Measurements from ENCODE around the gene WDR31. TPM values are rescaled to one million over a fixed set of nuclear protein-coding genes. Genes with fewer than 3 reads are reported as not detected.

The WDR31 gene
- total and polyA plus RNA-seq, 10 donors = 0.15 to 2.3 (median 0.78) TPM

- H3K27me3 ChIP-seq (replicated peaks in 1 of 7) = no peaks in the 10 kb centered on the region
- WGBS, 5 donors = 75 to 86% (median 82%) methylated on average over 7 of the region's 7 CpGs
- intact Hi-C loops (cut with DNase I; ENCODE audit: low total_unique reads) = no loop called here
- peaks cover 0 to 59% (median 51%) of the 10 kb centered on the region in 6 donors for H3K36me3 ChIP-seq
- DNase-seq = no peak
- TF ChIP-seq POLR2AphosphoS5 (IDR thresholded peaks at IDR 0.05) (no peak), POLR2A (IDR thresholded peaks at IDR 0.05) (no peak)
- TF ChIP-seq, protein P1, sequence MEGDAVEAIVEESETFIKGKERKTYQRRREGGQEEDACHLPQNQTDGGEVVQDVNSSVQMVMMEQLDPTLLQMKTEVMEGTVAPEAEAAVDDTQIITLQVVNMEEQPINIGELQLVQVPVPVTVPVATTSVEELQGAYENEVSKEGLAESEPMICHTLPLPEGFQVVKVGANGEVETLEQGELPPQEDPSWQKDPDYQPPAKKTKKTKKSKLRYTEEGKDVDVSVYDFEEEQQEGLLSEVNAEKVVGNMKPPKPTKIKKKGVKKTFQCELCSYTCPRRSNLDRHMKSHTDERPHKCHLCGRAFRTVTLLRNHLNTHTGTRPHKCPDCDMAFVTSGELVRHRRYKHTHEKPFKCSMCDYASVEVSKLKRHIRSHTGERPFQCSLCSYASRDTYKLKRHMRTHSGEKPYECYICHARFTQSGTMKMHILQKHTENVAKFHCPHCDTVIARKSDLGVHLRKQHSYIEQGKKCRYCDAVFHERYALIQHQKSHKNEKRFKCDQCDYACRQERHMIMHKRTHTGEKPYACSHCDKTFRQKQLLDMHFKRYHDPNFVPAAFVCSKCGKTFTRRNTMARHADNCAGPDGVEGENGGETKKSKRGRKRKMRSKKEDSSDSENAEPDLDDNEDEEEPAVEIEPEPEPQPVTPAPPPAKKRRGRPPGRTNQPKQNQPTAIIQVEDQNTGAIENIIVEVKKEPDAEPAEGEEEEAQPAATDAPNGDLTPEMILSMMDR (IDR thresholded peaks at IDR 0.05 in 8 of 11, conservative IDR thresholded peaks at IDR 0.05 in 3 of 11) = no peak
- no peaks in the 10 kb centered on the region for H3K4me1 ChIP-seq
- H3K4me3 ChIP-seq = no peak overlapping the region
- H3K27ac ChIP-seq = no peak overlapping the region
- no peaks in the 10 kb centered on the region for H3K9me3 ChIP-seq
These were observed 46.7 kb downstream of the WDR31 start for GRCh38 chr9:113293285-113293878.

DNA sequence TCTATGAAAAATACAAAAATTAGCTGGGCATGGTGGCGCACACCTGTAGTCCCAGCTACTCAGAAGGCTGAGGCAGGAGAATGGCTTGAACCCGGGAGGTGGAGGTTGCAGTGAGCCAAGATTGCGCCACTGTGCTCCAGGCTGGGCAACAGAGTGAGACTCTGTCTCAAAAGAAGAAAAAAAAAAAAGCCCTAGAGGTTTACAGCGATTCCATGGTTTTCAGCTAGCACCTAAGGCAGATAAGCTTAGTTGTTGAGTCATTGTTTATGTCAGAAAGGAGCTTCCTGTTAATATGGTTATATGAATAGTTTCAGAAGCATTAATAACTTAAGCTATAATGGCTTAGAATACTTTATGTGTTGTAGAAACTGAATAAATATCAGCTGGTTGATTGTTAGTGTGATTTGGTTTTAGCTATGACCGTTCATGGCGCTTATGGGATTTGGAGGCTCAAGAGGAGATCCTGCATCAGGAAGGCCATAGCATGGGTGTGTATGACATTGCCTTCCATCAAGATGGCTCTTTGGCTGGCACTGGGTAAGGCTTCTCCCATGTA, 49.9 kb downstream of the WDR31 start:
- intact Hi-C loops (cut with DNase I; ENCODE audit: low total_unique reads) = no loop called here
- Histone ChIP-seq H3K9me3 (no peaks in the 10 kb centered on the region), H3K27me3 (replicated peaks in 1 of 7) (no peaks in the 10 kb centered on the region), H3K27ac (no peak overlapping the region), H3K4me1 (no peaks in the 10 kb centered on the region), H3K4me3 (no peak overlapping the region), H3K36me3 (peaks cover 2 to 91% (median 81%) of the 10 kb centered on the region in 6 donors)
- TF ChIP-seq POLR2A (IDR thresholded peaks at IDR 0.05) (no peak), POLR2AphosphoS5 (IDR thresholded peaks at IDR 0.05) (no peak)
- TF ChIP-seq, protein P1 (IDR thresholded peaks at IDR 0.05 in 8 of 11, conservative IDR thresholded peaks at IDR 0.05 in 3 of 11) = no peak
- WGBS, 5 donors = 88 to 94% (median 92%) methylated on average over 6 of the region's 6 CpGs
- DNase-seq = no peak

DNA sequence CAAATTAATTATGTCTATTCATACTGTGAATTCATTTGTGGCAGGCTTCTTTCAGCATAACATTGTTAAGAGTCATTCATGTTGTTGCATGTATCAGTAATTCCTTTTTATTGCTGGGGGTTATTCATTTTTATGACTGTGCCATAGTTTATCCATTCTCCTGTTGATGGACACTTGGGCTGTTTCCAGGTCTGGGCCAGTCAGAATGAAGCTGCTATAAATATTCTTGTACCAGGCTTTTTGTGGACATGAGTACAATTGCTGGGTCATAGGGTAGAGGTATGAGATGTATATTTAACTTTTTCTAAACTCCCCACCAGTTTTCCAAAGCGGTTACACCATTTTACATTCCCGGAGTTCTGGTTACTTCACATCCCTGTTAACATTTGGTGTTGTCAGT, 51.0 kb downstream of the WDR31 start:
- no peak for DNase-seq
- 95 to 100% (median 98%) methylated on average over 2 of the region's 2 CpGs for WGBS, 5 donors
- no peak overlapping the region for H3K4me3 ChIP-seq

GRCh38 chr9:113281356-113281755, 58.7 kb downstream of the WDR31 start:
- no peak overlapping the region for H3K27ac ChIP-seq
- no peaks in the 10 kb centered on the region for H3K27me3 ChIP-seq (replicated peaks in 1 of 7)
- no peak overlapping the region for H3K4me3 ChIP-seq
- peaks cover 8 to 98% (median 79%) of the 10 kb centered on the region in 6 donors for H3K36me3 ChIP-seq
- DNase-seq = no peak
- WGBS, 5 donors = 96 to 99% (median 96%) methylated on average over 4 of the region's 4 CpGs
- H3K4me1 ChIP-seq = peaks cover 10 to 31% (median 20%) of the 10 kb centered on the region in 6 donors
- no peaks in the 10 kb centered on the region for H3K9me3 ChIP-seq
- intact Hi-C loops (cut with DNase I; ENCODE audit: low total_unique reads) = no loop called here
- TF ChIP-seq POLR2A (IDR thresholded peaks at IDR 0.05) = no peak
- no peak for TF ChIP-seq POLR2AphosphoS5 (IDR thresholded peaks at IDR 0.05)
- TF ChIP-seq, protein P1 (IDR thresholded peaks at IDR 0.05 in 8 of 11, conservative IDR thresholded peaks at IDR 0.05 in 3 of 11) = no peak

More for the DNA sequence above, 51.0 kb downstream of the WDR31 start:
- no peak for TF ChIP-seq POLR2AphosphoS5 (IDR thresholded peaks at IDR 0.05)
- TF ChIP-seq POLR2A (IDR thresholded peaks at IDR 0.05) = no peak
- TF ChIP-seq, protein P1 (IDR thresholded peaks at IDR 0.05 in 8 of 11, conservative IDR thresholded peaks at IDR 0.05 in 3 of 11) = no peak
- Histone ChIP-seq H3K9me3 (no peaks in the 10 kb centered on the region), H3K36me3 (peaks cover 2 to 100% (median 92%) of the 10 kb centered on the region in 6 donors), H3K27ac (no peak overlapping the region), H3K27me3 (replicated peaks in 1 of 7) (no peaks in the 10 kb centered on the region), H3K4me1 (no peaks in the 10 kb centered on the region)
- intact Hi-C loops (cut with DNase I; ENCODE audit: low total_unique reads) = no loop called here
